ENCODE results near the gene USP49.

USP49 gene

GRCh38 chr6:41935685-41936072 is 40.5 kb upstream of the USP49 start:
- no peak for DNase-seq (ENCODE audit: low read depth)
- no peak overlapping the region for H3K4me3 ChIP-seq (ENCODE audit: low read depth, low read length)
- no peak for TF ChIP-seq CTCF (conservative IDR thresholded peaks at IDR 0.05; ENCODE audit: low read depth, low read length)

- H3K4me3 ChIP-seq (ENCODE audit: low read depth, low read length) = no peak overlapping the region
- DNase-seq (ENCODE audit: low read depth) = no peak
- TF ChIP-seq CTCF (conservative IDR thresholded peaks at IDR 0.05; ENCODE audit: low read depth, low read length) = no peak
Measured at GRCh38 chr6:41935193-41935574, 40.0 kb upstream of the USP49 start.

- no peak for TF ChIP-seq CTCF (conservative IDR thresholded peaks at IDR 0.05; ENCODE audit: low read depth, low read length)
- DNase-seq (ENCODE audit: low read depth) = no peak
- no peak overlapping the region for H3K4me3 ChIP-seq (ENCODE audit: low read depth, low read length)
Measured at GRCh38 chr6:41934278-41935192, 39.4 kb upstream of the USP49 start.

GRCh38 chr6:41932378-41932777 is 37.2 kb upstream of the USP49 start:
- no peak overlapping the region for H3K4me3 ChIP-seq (ENCODE audit: low read depth, low read length)
- DNase-seq (ENCODE audit: low read depth) = no peak
- TF ChIP-seq CTCF (conservative IDR thresholded peaks at IDR 0.05; ENCODE audit: low read depth, low read length) = no peak

- H3K4me3 ChIP-seq (ENCODE audit: low read depth, low read length) = no peak overlapping the region
- DNase-seq (ENCODE audit: low read depth) = no peak
- TF ChIP-seq CTCF (conservative IDR thresholded peaks at IDR 0.05; ENCODE audit: low read depth, low read length) = no peak
Measured at GRCh38 chr6:41931792-41932191, 36.6 kb upstream of the USP49 start.

- TF ChIP-seq CTCF (conservative IDR thresholded peaks at IDR 0.05; ENCODE audit: low read depth, low read length) = no peak
- no peak overlapping the region for H3K4me3 ChIP-seq (ENCODE audit: low read depth, low read length)
- no peak for DNase-seq (ENCODE audit: low read depth)
Measured at GRCh38 chr6:41929924-41930323, 34.7 kb upstream of the USP49 start.

- DNase-seq (ENCODE audit: low read depth) = no peak
- no peak for TF ChIP-seq CTCF (conservative IDR thresholded peaks at IDR 0.05; ENCODE audit: low read depth, low read length)
- no peak overlapping the region for H3K4me3 ChIP-seq (ENCODE audit: low read depth, low read length)
Measured at GRCh38 chr6:41927253-41927652, 32.1 kb upstream of the USP49 start.
